GM18909 (cell line): ENCODE measurements around the gene B3GALT4.
A peak's percentile ranks its signal among the peaks of the same experiment; 100 is the strongest.

Source experiments
- ATAC-seq: cut with Tn5 transposase; IDR thresholded peaks from one replicate; pipeline ENCODE4 v1.9.1; 2021; ENCODE audit warnings: mild to moderate bottlenecking; ENCODE audit not compliant: unreplicated experiment, poor library complexity

The B3GALT4 gene

GRCh38 chr6:33288921-33289783 is 12.2 kb downstream of the B3GALT4 start, which contains the start of the genes PFDN6 and WDR46:
Gene PFDN6 (plus strand): TSS chr6:33289601. CDS start chr6:33289857, 256 bp downstream.
Gene WDR46 (minus strand): TSS chr6:33289239. CDS start chr6:33289170, 69 bp downstream.
- peak; percentile 85 for ATAC-seq

- peak; percentile 31 for ATAC-seq
Observed at GRCh38 chr6:33289784-33290315, 12.9 kb downstream of the B3GALT4 start.

GRCh38 chr6:33290459-33290858 is 13.5 kb downstream of the B3GALT4 start:
- no peak for ATAC-seq

GRCh38 chr6:33292996-33293682 is 16.2 kb downstream of the B3GALT4 start:
- ATAC-seq, result no peak

GRCh38 chr6:33294086-33294823 is 17.3 kb downstream of the B3GALT4 start:
- ATAC-seq, result no peak

GRCh38 chr6:33295621-33296369 is 18.9 kb downstream of the B3GALT4 start:
- no peak for ATAC-seq

GRCh38 chr6:33296797-33297405 is 20.0 kb downstream of the B3GALT4 start:
- no peak for ATAC-seq

- no peak for ATAC-seq
Observed at GRCh38 chr6:33297406-33297955, 20.6 kb downstream of the B3GALT4 start.

GRCh38 chr6:33297956-33298772 is 21.2 kb downstream of the B3GALT4 start:
- ATAC-seq, result no peak

- peak; percentile 27 for ATAC-seq
Observed at GRCh38 chr6:33298773-33299236, 21.9 kb downstream of the B3GALT4 start, which contains the start of gene RGL2. Gene RGL2 (minus strand): TSS chr6:33298942. CDS start chr6:33298610, 332 bp downstream.

GRCh38 chr6:33299237-33299944 is 22.5 kb downstream of the B3GALT4 start:
- peak; percentile 77 for ATAC-seq

- ATAC-seq, result no peak
Observed at GRCh38 chr6:33301877-33302276, 25.0 kb downstream of the B3GALT4 start.

GRCh38 chr6:33304216-33304615 is 27.3 kb downstream of the B3GALT4 start:
- no peak for ATAC-seq

GRCh38 chr6:33305052-33305451 is 28.1 kb downstream of the B3GALT4 start:
- no peak for ATAC-seq

GRCh38 chr6:33306356-33306755 is 29.4 kb downstream of the B3GALT4 start:
- no peak for ATAC-seq

- no peak for ATAC-seq
Observed at GRCh38 chr6:33312361-33313104, 35.6 kb downstream of the B3GALT4 start.
